GM12874 (cell line): Measurements from ENCODE around the gene PSTPIP2.

Experiments
- TF ChIP-seq, protein P1 (sequence below): IDR thresholded peaks from 2 replicates; pipeline ENCODE4 v1.5.1; 2011; ENCODE audit warnings: low read depth, mild to moderate bottlenecking, control low read depth, low read length, moderate library complexity; ENCODE audit not compliant: insufficient read depth

Gene PSTPIP2

GRCh38 chr18:46071653-46072375 is at the start of gene PSTPIP2:
PSTPIP2 (minus strand) TSS chr18:46072260; CDS start chr18:46072188, 72 bp downstream.
- TF ChIP-seq, protein P1, sequence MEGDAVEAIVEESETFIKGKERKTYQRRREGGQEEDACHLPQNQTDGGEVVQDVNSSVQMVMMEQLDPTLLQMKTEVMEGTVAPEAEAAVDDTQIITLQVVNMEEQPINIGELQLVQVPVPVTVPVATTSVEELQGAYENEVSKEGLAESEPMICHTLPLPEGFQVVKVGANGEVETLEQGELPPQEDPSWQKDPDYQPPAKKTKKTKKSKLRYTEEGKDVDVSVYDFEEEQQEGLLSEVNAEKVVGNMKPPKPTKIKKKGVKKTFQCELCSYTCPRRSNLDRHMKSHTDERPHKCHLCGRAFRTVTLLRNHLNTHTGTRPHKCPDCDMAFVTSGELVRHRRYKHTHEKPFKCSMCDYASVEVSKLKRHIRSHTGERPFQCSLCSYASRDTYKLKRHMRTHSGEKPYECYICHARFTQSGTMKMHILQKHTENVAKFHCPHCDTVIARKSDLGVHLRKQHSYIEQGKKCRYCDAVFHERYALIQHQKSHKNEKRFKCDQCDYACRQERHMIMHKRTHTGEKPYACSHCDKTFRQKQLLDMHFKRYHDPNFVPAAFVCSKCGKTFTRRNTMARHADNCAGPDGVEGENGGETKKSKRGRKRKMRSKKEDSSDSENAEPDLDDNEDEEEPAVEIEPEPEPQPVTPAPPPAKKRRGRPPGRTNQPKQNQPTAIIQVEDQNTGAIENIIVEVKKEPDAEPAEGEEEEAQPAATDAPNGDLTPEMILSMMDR, result no peak

DNA sequence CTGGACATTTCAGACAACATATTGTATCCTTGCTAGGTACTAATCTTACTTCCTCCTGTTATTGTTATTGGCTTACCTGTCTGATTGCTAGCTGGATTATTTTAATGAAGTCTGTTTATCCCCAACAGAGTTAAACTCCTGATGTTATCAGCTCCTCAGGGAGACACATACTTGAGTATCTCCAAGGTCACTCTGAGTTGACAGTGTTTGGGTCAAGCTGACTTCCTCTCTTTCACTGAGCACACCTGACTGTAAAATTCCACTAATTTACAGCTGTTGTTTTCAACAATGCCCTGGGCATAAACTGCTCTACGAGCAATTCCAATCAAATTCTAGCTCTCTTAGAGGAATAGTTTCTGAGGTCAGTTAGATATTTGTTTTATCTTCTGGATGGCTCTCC is 41.7 kb upstream of the PSTPIP2 start:
- TF ChIP-seq, protein P1, result no peak

DNA sequence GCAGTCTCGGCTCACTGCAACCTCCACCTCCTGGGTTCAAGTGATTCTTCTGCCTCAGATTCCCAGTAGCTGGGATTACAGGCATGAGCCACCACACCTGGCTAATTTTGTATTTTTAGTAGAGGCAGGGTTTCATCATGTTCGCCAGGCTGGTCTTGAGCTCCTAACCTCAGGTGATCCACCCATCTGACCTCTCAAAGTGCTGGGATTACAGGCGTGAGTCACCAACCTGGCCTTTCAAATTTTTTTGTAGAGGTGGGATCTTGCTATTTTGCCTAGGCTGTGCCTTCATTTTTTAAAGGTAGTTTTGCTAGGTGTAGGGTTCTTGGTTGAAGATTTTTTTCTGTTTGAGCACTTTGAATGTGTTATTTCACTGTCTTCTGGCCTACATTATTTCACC is 38.3 kb upstream of the PSTPIP2 start:
- TF ChIP-seq, protein P1, result no peak

- TF ChIP-seq, protein P1, result no peak
Measured at GRCh38 chr18:46109386-46109785, 37.3 kb upstream of the PSTPIP2 start.

DNA sequence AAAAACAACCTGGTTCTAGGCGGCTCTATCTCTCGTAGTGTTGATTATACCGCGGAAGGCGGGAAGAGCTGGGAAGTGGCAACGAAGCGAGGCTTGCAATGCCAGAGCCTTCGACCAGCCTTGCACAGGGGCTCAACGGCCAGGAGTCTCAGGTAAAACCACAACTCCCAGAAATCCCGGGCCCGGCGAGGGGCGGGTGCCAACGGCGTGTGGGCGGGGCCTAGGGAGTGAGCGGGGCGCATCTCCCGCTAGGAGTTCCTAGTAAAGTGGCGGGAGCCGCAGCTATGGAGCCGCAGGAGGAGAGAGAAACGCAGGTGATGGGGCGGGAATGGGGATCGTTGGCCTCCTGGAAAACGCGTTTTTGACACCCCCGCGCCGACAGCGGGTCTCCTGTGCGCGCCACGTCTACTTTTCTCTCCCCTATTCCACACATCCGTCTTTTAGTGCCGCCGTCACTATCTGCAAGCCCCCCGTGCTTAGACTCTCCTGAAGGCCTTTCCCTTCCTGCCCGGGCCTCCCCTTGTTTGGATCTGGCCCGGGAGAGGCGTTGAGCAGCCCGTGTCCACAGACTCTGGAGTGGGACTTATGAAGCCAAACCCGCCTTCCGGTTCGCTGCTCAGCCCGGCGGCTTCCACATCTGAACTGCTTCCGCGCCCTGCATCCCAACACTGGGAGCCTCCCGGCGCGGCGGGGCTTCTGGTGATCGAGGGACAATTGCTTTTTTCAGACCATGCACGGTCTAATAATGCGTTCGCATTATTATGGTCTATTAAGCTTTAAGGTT is 32.3 kb upstream of the PSTPIP2 start, which contains the start of gene HAUS1:
Gene HAUS1, plus strand, starts transcription at position 258 of the 784 bp plus-strand sequence. Its CDS starts 27 bp downstream, at position 285.
- TF ChIP-seq, protein P1, result no peak

GRCh38 chr18:46099463-46099862 is 27.4 kb upstream of the PSTPIP2 start:
- TF ChIP-seq, protein P1, result no peak

GRCh38 chr18:46098616-46098933 is 26.5 kb upstream of the PSTPIP2 start:
- TF ChIP-seq, protein P1, result no peak
